GM12878 (cell line): ENCODE results near the gene SNRNP27. TPM values are rescaled to one million over a fixed set of nuclear protein-coding genes. Genes with fewer than 3 reads are reported as not detected.

Experiments
- BHLHE40 ChIP-seq, 2 experiments: fragments of 450-650 bp in 1 of 2; IDR thresholded peaks; 2 replicates each; pipeline ENCODE4 v1.6.1; 2011 to 2017; ENCODE audit warnings: low read depth in 2 of 2, borderline replicate concordance in 1 of 2, improper control_type of control experiment in 1 of 2, low read length in 1 of 2, mild to moderate bottlenecking in 1 of 2
- CHD1 ChIP-seq: IDR thresholded peaks from 2 replicates; pipeline ENCODE4 v1.6.1; 2012; ENCODE audit warnings: low read depth, low read length, improper control_type of control experiment
- EED ChIP-seq: sonication (generic); IDR thresholded peaks from 2 replicates; pipeline ENCODE4 v1.6.1; 2016; ENCODE audit warnings: antibody characterized with exemption, low read depth
- EGR1 ChIP-seq, 2 experiments: IDR thresholded peaks; 1 replicate in 1 of 2; 2 replicates in 1 of 2; pipeline ENCODE4 v1.6.1; 2011 to 2012; ENCODE audit warnings: low read depth in 2 of 2, low read length in 2 of 2, borderline replicate concordance in 1 of 2, mild to moderate bottlenecking in 1 of 2, moderate library complexity in 1 of 2
- ETV6 ChIP-seq, 2 experiments: fragments of 450-650 bp in 1 of 2; IDR thresholded peaks in 1 of 2; conservative IDR thresholded peaks in 1 of 2; 2 replicates each; pipeline ENCODE4 v1.6.1; 2014; ENCODE audit warnings: antibody characterized with exemption in 1 of 2, borderline replicate concordance in 1 of 2, low read depth in 1 of 2, mild to moderate bottlenecking in 1 of 2, moderate library complexity in 1 of 2
- HDAC6 ChIP-seq: fragments of 200-600 bp; sonication (generic); IDR thresholded peaks from one replicate; pipeline ENCODE4 v1.8.0; 2017; ENCODE audit warnings: antibody characterized with exemption; ENCODE audit not compliant: unreplicated experiment
- MYB ChIP-seq: fragments of 150-350 bp; IDR thresholded peaks from 2 replicates; pipeline ENCODE4 v1.6.1; 2014; ENCODE audit warnings: mild to moderate bottlenecking, low read depth, low read length, borderline replicate concordance
- PAX8 ChIP-seq: fragments of 450-650 bp; IDR thresholded peaks from 2 replicates; pipeline ENCODE4 v1.6.1; 2017; ENCODE audit warnings: mild to moderate bottlenecking, moderate library complexity
- PML ChIP-seq: IDR thresholded peaks from 2 replicates; pipeline ENCODE4 v1.6.1; 2012; ENCODE audit warnings: low read length, inconsistent platforms
- RELA ChIP-seq: fragments of 450-650 bp; IDR thresholded peaks from 2 replicates; pipeline ENCODE4 v1.8.0; 2014; ENCODE audit warnings: borderline replicate concordance; ENCODE audit not compliant: partially characterized antibody
- SIN3A ChIP-seq: IDR thresholded peaks from 2 replicates; pipeline ENCODE4 v1.6.1; 2012; ENCODE audit warnings: low read depth, low read length, improper control_type of control experiment
- SMAD1 ChIP-seq: fragments of 450-650 bp; IDR thresholded peaks from 2 replicates; pipeline ENCODE4 v1.6.1; 2018; ENCODE audit warnings: mild to moderate bottlenecking, low read depth; ENCODE audit not compliant: partially characterized antibody
- SMAD5 ChIP-seq: IDR thresholded peaks from 2 replicates; pipeline ENCODE4 v1.6.1; 2016; ENCODE audit warnings: antibody characterized with exemption, low read depth
- SRF ChIP-seq, 2 experiments: IDR thresholded peaks; 2 replicates each; pipeline ENCODE4 v1.6.1; 2011; ENCODE audit warnings: low read depth in 2 of 2, low read length in 2 of 2, mild to moderate bottlenecking in 1 of 2, moderate library complexity in 1 of 2
- TCF7 ChIP-seq: IDR thresholded peaks from 2 replicates; pipeline ENCODE4 v1.6.1; 2014; ENCODE audit warnings: antibody characterized with exemption, borderline replicate concordance
- ZNF207 ChIP-seq: fragments of 450-650 bp; IDR thresholded peaks from 2 replicates; pipeline ENCODE4 v1.6.1; 2014; ENCODE audit warnings: antibody characterized with exemption, mild to moderate bottlenecking, borderline replicate concordance
- ZNF384 ChIP-seq: IDR thresholded peaks from 2 replicates; pipeline ENCODE4 v1.6.1; 2012; ENCODE audit warnings: low read depth, mild to moderate bottlenecking, low read length, improper control_type of control experiment, borderline replicate concordance
- polyA plus RNA-seq, 11 experiments: library from polyadenylated mRNA; depleted of rRNA in 4 of 11; unstranded in 6 of 11; stranded (reverse) in 5 of 11; fragments of >200 nt; fragmentation: Nextera tagmentation in 4 of 11; fragmentation: Illumina TruSeq in 1 of 11; extraction: Ambion mirVana in 4 of 11; extraction: Trizol in 1 of 11; gene quantifications; 1 replicate in 1 of 11; 2 replicates in 10 of 11; pipeline versions ENCODE4 v1.2.1 to v1.2.3, GENCODE V29; 2011 to 2016; ENCODE audit warnings: inconsistent platforms in 2 of 11, missing spikeins in 2 of 11, low read depth in 1 of 11
- total RNA-seq, 4 experiments: library from RNA; depleted of rRNA in 3 of 4; stranded (reverse); fragments of >200 nt in 3 of 4; fragmentation: Illumina TruSeq in 1 of 4; extraction: Trizol in 1 of 4; gene quantifications; 2 replicates each; pipeline versions ENCODE4 v1.2.1 to v1.2.3, GENCODE V29; 2013 to 2021
- TF ChIP-seq, protein P1 (sequence below): fragments of 150-350 bp; IDR thresholded peaks from 2 replicates; pipeline ENCODE4 v1.6.1; 2016; ENCODE audit warnings: low read depth, low read length
- TF ChIP-seq, protein P2 (sequence below): fragments of 450-650 bp; formaldehyde crosslinking; IDR thresholded peaks from 2 replicates; pipeline ENCODE4 v1.4.0; 2022; ENCODE audit warnings: mild to moderate bottlenecking, moderate library complexity
- TF ChIP-seq, protein P3 (sequence below): fragments of 450-650 bp; IDR thresholded peaks from 2 replicates; pipeline ENCODE4 v1.6.1; 2014; ENCODE audit warnings: mild to moderate bottlenecking
- TF ChIP-seq, protein P4 (sequence below): IDR thresholded peaks from 2 replicates; pipeline ENCODE4 v1.6.1; 2012; ENCODE audit warnings: low read depth, low read length, improper control_type of control experiment

The SNRNP27 gene
- total and polyA plus RNA-seq, 10 of the 15 experiments (the other 5 are each of a cell fraction or from before 2014, with no cell fraction given): 30.6 to 89.5 (median 49.2) TPM

DNA sequence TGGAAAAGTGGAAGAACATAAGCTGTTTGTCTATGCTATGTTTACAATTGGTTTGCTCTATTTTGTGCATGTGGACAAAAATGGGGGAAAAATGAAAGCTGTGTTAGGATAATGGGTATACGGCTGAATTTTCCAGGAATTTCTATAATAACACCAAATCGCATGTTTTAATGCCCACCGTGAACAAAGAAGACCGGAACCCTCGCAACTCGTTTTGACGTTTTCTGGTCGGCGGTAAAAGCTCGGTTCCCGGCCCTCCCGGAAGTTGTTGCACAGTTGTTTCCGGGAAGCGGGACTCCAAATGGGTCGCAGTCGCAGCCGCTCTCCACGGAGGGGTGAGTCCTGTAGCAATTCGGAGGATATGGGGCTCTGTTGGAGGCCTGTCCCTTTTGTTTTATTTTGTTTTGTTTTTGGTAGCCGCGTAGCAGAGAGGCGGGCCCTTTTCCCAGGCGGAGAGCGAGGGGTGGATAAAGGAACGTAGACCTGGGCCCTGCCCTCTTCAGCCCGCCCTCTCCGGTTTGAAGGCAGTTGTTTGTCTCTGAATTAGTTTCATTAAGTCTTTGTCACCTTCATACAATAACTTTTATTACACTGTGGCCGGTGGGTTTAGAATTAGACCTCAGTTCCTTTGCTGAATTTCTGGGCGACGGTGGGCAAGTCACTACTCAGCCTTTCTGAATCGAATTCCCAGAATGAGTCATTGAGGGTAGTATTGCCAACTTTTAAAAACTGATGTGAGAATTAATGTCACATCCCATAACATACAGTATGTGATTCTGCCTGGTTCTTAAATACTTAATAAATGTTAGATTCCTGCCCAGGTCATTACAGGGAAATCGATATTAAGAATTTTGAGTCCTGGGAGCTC is at the start of gene SNRNP27 (continued):
- TF ChIP-seq, protein P1, sequence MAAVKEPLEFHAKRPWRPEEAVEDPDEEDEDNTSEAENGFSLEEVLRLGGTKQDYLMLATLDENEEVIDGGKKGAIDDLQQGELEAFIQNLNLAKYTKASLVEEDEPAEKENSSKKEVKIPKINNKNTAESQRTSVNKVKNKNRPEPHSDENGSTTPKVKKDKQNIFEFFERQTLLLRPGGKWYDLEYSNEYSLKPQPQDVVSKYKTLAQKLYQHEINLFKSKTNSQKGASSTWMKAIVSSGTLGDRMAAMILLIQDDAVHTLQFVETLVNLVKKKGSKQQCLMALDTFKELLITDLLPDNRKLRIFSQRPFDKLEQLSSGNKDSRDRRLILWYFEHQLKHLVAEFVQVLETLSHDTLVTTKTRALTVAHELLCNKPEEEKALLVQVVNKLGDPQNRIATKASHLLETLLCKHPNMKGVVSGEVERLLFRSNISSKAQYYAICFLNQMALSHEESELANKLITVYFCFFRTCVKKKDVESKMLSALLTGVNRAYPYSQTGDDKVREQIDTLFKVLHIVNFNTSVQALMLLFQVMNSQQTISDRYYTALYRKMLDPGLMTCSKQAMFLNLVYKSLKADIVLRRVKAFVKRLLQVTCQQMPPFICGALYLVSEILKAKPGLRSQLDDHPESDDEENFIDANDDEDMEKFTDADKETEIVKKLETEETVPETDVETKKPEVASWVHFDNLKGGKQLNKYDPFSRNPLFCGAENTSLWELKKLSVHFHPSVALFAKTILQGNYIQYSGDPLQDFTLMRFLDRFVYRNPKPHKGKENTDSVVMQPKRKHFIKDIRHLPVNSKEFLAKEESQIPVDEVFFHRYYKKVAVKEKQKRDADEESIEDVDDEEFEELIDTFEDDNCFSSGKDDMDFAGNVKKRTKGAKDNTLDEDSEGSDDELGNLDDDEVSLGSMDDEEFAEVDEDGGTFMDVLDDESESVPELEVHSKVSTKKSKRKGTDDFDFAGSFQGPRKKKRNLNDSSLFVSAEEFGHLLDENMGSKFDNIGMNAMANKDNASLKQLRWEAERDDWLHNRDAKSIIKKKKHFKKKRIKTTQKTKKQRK: no peak
- peak; percentile 83; the same call in 1 of the 2 replicates for TF ChIP-seq PML
- TF ChIP-seq CHD1: peak; percentile 76; the same call in 1 of the 2 replicates
- TF ChIP-seq SIN3A: no peak
- TF ChIP-seq, protein P2, sequence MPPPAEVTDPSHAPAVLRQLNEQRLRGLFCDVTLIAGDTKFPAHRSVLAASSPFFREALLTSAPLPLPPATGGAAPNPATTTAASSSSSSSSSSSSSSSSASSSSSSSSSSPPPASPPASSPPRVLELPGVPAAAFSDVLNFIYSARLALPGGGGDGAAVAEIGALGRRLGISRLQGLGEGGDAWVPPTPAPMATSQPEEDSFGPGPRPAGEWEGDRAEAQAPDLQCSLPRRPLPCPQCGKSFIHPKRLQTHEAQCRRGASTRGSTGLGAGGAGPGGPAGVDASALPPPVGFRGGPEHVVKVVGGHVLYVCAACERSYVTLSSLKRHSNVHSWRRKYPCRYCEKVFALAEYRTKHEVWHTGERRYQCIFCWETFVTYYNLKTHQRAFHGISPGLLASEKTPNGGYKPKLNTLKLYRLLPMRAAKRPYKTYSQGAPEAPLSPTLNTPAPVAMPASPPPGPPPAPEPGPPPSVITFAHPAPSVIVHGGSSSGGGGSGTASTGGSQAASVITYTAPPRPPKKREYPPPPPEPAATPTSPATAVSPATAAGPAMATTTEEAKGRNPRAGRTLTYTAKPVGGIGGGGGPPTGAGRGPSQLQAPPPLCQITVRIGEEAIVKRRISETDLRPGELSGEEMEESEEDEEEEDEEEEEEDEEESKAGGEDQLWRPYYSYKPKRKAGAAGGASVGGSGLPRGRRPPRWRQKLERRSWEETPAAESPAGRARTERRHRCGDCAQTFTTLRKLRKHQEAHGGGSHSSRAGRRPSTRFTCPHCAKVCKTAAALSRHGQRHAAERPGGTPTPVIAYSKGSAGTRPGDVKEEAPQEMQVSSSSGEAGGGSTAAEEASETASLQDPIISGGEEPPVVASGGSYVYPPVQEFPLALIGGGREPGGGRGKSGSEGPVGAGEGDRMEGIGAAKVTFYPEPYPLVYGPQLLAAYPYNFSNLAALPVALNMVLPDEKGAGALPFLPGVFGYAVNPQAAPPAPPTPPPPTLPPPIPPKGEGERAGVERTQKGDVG (CRISPR knock-in tag): no peak
- TF ChIP-seq, protein P3, sequence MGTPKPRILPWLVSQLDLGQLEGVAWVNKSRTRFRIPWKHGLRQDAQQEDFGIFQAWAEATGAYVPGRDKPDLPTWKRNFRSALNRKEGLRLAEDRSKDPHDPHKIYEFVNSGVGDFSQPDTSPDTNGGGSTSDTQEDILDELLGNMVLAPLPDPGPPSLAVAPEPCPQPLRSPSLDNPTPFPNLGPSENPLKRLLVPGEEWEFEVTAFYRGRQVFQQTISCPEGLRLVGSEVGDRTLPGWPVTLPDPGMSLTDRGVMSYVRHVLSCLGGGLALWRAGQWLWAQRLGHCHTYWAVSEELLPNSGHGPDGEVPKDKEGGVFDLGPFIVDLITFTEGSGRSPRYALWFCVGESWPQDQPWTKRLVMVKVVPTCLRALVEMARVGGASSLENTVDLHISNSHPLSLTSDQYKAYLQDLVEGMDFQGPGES: no peak
- TF ChIP-seq ZNF207: peak; percentile 54; the same call in 1 of the 2 replicates
- TF ChIP-seq EED: no peak
- TF ChIP-seq HDAC6: no peak
- peak; percentile 62; the same call in 1 of the 2 replicates for TF ChIP-seq TCF7
- TF ChIP-seq BHLHE40 (IDR thresholded peaks at IDR 0.05; ENCODE audit: borderline replicate concordance in 1 of 2, low read depth in 2 of 2, low read length in 1 of 2): no peak
- no peak for TF ChIP-seq MYB
- TF ChIP-seq ETV6 (conservative IDR thresholded peaks at IDR 0.05 in 1 of 2, IDR thresholded peaks at IDR 0.05 in 1 of 2; ENCODE audit: borderline replicate concordance in 1 of 2, low read depth in 1 of 2): peak in 1 of 2 experiments; percentile 90; a peak in 2 of 4 replicates
- peak; percentile 26 to 68 for TF ChIP-seq EGR1 (IDR thresholded peaks at IDR 0.05; ENCODE audit: borderline replicate concordance in 1 of 2, low read depth in 2 of 2, low read length in 2 of 2)
- TF ChIP-seq SMAD1: no peak
- no peak for TF ChIP-seq PAX8
- TF ChIP-seq SMAD5: no peak; the same call in 1 of the 2 replicates
- TF ChIP-seq SRF (IDR thresholded peaks at IDR 0.05; ENCODE audit: low read depth in 2 of 2, low read length in 2 of 2): peak in 1 of 2 experiments; percentile 87; a peak in 2 of 4 replicates
- TF ChIP-seq RELA: peak; percentile 54
- TF ChIP-seq, protein P4, sequence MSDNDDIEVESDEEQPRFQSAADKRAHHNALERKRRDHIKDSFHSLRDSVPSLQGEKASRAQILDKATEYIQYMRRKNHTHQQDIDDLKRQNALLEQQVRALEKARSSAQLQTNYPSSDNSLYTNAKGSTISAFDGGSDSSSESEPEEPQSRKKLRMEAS: no peak
- TF ChIP-seq ZNF384: no peak
